GM20431 (cell line): ENCODE data around the gene HAPLN3.

Experiments
- in situ Hi-C: fragments of 300-500 bp; cut with MseI, MboI; formaldehyde crosslinking; loops from one replicate; pipeline ENCODE4 v1.15.0; 2020; ENCODE audit warnings: low sequenced_read_pairs; ENCODE audit not compliant: unreplicated experiment

Gene HAPLN3

GRCh38 chr15:88897456-88898194 is 2.3 kb upstream of the HAPLN3 start:
- in situ Hi-C loops = loop anchor here (25.0 kb wide), 1 partner anchor 290 kb away; no protein-coding TSS in a partner anchor

- in situ Hi-C loops = loop anchor here (25.0 kb wide), 1 partner anchor 290 kb away; no protein-coding TSS in a partner anchor
Observed at GRCh38 chr15:88897142-88897455, 1.8 kb upstream of the HAPLN3 start.

- in situ Hi-C loops = loop anchor here (25.0 kb wide), 1 partner anchor 291 kb away; no protein-coding TSS in a partner anchor
Observed at GRCh38 chr15:88896333-88897033, 1.1 kb upstream of the HAPLN3 start.

- in situ Hi-C loops = loop anchor here (25.0 kb wide), 1 partner anchor 293 kb away; no protein-coding TSS in a partner anchor
Observed at GRCh38 chr15:88894348-88894818, 961 bp downstream of the HAPLN3 start.

- in situ Hi-C loops = loop anchor here (25.0 kb wide), 1 partner anchor 296 kb away; no protein-coding TSS in a partner anchor
Observed at GRCh38 chr15:88891540-88892254, 3.6 kb downstream of the HAPLN3 start.

- in situ Hi-C loops = loop anchor here (25.0 kb wide), 1 partner anchor 297 kb away; no protein-coding TSS in a partner anchor
Observed at GRCh38 chr15:88890495-88890894, 4.8 kb downstream of the HAPLN3 start.

- in situ Hi-C loops = loop anchor here (25.0 kb wide), 1 partner anchor 299 kb away; no protein-coding TSS in a partner anchor
Observed at GRCh38 chr15:88888719-88889118, 6.6 kb downstream of the HAPLN3 start.

- in situ Hi-C loops = loop anchor here (25.0 kb wide), 1 partner anchor 300 kb away; no protein-coding TSS in a partner anchor
Observed at GRCh38 chr15:88887068-88887580, 8.2 kb downstream of the HAPLN3 start.

- in situ Hi-C loops = loop anchor here (25.0 kb wide), 1 partner anchor 305 kb away; no protein-coding TSS in a partner anchor
Observed at GRCh38 chr15:88882785-88883184, 12.6 kb downstream of the HAPLN3 start.

- in situ Hi-C loops = loop anchor here (25.0 kb wide), 1 partner anchor 306 kb away; no protein-coding TSS in a partner anchor
Observed at GRCh38 chr15:88881775-88882174, 13.6 kb downstream of the HAPLN3 start.

GRCh38 chr15:88880944-88881740 is 14.2 kb downstream of the HAPLN3 start:
- in situ Hi-C loops = loop anchor here (25.0 kb wide), 1 partner anchor 306 kb away; no protein-coding TSS in a partner anchor

- in situ Hi-C loops = loop anchor here (25.0 kb wide), 1 partner anchor 309 kb away; no protein-coding TSS in a partner anchor
Observed at GRCh38 chr15:88878720-88879184, 16.6 kb downstream of the HAPLN3 start.

- in situ Hi-C loops = loop anchor here (25.0 kb wide), 1 partner anchor 309 kb away; no protein-coding TSS in a partner anchor
Observed at GRCh38 chr15:88877906-88878305, 17.4 kb downstream of the HAPLN3 start.

- in situ Hi-C loops = loop anchor here (25.0 kb wide), 1 partner anchor 310 kb away; no protein-coding TSS in a partner anchor
Observed at GRCh38 chr15:88877415-88877814, 17.9 kb downstream of the HAPLN3 start.

GRCh38 chr15:88876573-88876972 is 18.8 kb downstream of the HAPLN3 start:
- in situ Hi-C loops = loop anchor here (25.0 kb wide), 1 partner anchor 311 kb away; no protein-coding TSS in a partner anchor

- in situ Hi-C loops = loop anchor here (25.0 kb wide), 1 partner anchor 313 kb away; no protein-coding TSS in a partner anchor
Observed at GRCh38 chr15:88874684-88875083, 20.7 kb downstream of the HAPLN3 start.

- in situ Hi-C loops = no loop called here
Observed at GRCh38 chr15:88874275-88874674, 21.1 kb downstream of the HAPLN3 start.

- in situ Hi-C loops = no loop called here
Observed at GRCh38 chr15:88873786-88874185, 21.6 kb downstream of the HAPLN3 start.

GRCh38 chr15:88872706-88873105 is 22.6 kb downstream of the HAPLN3 start:
- in situ Hi-C loops = no loop called here
